GM19397 (cell line): ENCODE data around the gene ARHGEF11.
"Not testable (repeated sequence)": the region's sequence is repeated elsewhere in the genome, so short reads cannot be mapped to it uniquely, and the experiment has no call there.

ENCODE experiments used
- ATAC-seq: cut with Tn5 transposase; IDR thresholded peaks from one replicate; pipeline ENCODE4 v1.9.1; 2021; ENCODE audit warnings: mild to moderate bottlenecking, moderate library complexity; ENCODE audit not compliant: unreplicated experiment

Gene ARHGEF11

DNA sequence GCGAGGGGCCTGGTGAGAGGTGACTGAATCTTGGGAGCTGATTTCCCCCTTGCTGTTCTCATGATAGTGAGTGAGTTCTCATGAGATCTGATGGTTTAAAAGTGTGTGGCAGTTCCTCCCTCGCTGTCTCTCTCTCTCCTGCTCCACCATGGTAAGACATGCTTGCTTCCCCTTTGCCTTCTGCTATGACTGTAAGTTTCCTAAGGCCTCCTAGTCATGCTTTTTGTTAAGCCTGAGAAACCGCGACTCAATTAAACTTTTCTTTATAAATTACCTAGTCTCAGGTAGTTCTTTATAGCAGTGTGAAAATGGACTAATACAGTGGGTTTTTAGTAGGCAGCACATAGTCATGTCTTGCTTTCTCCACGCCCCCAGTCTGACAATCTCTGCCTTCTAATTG is 10.2 kb upstream of the ARHGEF11 start:
- ATAC-seq = not testable (repeated sequence)

DNA sequence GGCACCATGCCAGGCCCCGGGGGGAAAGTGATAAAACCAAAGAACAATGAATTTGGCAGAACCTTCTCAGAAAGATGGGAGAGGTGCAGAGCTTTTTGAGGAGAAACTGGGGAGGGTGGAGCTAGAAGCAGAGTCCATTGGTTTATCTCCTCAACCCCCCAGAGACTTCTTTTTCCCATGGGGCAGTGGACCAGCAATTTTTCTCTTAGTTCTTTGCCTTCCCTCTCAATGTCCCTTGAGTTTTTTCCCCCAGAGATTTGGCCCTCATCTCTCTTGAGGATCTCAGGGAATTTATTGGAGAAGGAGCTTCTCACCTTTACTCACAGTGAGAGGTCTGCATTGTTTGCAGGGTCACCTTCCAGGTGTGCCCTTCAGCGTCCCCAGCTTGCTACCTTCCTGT is 5.3 kb upstream of the ARHGEF11 start:
- ATAC-seq = no peak

DNA sequence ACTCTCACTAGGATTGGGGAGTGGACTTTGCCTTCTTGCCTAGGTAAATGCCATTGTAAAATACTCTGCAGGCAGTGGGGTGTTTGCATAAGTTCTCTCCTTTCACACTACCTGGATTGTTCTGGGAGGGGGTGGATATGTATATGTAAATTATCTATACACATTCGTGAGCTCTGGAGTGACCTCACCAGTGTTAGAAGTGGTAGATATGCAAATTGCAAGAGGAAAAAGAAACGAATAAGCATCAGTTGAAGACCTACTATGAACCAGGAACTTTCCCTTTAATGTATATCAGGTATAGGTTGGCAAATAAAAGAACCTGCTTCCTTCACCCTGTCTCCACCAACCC is 1.5 kb upstream of the ARHGEF11 start:
- ATAC-seq = no peak

DNA sequence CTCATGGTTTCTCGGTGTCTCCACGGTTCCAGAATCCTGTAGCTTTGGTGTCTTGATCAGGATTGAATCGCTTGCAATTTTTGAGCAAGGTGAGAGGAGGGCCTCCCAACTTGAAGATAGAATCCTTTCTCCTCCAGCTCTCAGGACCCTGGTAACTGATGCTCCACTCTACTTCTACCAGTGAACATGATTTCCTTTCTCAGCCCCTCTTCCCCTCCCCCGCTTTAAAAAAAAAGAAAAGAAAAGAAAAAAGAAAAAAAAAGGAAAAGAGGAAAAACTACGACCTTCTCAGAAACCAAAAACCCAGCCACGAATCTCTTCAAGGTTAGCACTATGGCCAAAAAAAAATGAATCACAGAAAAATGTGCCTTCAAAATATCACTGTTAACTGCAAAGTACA is 1.2 kb downstream of the ARHGEF11 start:
- ATAC-seq = no peak

DNA sequence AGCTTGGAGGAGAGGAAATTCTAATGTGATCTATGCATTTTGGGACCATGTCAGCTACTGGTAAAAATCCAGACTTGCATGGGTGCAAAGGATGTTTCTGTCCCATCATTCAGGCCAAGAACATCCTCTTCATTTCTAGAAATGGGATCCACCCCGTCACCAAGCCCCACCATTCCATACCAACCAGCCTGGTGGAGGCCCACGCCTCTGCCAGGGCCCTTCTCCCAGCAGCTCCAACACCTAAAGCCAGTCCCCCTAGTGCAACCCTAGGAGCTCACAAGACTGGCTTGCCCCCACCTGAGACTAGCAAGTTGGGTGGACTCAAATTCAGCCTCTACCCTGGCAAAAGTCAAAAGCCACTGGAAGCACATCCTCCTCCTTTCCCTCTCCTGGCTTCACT is 1.9 kb downstream of the ARHGEF11 start:
- ATAC-seq = no peak

DNA sequence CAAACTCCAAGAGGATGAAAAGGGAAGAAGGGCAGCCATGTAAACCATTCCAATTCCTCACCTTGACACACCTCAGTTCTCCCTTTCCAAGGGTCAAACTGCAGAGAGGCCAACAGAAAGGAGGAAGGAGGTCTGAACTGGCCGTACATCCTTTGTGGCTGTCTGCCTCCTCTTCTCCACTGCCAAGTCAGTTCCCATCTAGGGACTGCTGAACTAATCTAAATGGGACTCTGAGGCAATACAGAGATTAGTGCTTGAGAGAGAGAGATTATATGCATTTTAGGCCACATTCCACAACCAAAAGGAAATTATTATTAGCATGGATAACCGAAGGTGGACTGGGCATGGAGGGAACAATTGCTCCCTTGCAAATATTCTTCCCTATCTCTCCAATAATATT is 2.7 kb downstream of the ARHGEF11 start:
- ATAC-seq = no peak

DNA sequence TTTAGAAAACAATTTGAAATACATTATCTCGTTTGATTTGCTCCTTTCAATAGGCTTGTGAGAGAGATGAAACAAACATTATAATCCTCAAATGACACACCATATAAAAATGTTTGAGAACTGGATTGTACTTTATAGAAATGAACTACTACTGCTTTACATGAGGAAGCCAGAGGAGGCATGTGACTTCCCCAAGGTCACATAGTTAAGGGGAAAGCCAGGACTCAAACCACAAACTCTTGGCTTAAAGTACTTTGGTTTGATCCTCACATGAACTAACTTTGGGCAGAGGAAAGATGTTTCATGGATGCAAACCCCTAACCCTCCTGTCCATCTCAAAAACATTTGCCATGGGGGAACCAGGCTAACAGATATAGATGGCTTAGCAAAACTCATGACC is 4.7 kb downstream of the ARHGEF11 start:
- no peak for ATAC-seq

DNA sequence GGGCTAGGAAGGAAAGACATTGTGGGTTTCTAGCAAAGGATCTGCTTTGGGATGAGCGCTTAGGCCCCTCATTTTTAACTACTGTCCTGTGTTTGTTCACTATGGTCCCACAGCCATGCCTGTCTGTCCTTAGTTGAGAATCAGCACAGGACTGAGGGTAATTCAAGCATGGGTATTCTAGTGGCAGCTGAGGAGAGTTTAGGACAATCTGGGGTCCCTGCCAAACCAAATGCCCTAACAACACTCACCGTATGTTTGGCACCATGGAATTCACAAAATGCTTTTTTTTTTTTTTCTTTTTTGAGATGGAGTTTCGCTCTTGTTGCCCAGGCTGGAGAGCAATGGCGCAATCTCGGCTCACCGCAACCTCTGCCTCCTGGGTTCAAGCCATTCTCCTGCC is 10.4 kb downstream of the ARHGEF11 start:
- no peak for ATAC-seq

DNA sequence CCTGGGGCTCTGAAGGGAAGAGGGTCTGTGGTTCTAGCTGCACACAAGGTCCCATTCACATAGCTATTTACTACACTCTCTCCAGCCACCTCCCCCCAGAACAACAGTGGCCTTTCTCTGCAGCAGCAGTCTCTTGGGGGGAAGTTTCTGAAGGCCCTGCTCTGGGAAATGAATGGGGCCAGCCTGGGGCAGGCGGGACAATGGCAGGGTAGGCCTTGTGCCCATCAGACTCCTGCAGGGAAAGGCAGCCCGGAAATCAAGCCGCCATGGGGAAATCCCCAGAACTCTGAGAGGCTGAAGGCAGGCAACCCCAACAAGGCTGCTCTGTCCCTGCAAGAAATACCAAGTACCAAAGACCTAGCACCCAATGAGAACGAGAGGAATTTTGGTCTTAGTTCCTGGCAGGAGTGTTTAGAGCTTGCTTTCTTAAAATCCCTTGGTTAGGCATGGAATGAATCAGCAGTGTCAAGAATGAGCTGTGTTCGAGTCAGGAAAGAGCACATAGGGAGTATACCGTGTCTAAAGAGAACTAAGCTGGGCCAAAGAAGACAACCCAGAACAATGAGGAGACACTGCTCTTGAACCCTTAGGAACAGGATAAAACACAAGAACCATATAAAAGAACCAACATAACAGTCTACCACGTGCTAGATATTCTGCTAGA is 11.3 kb downstream of the ARHGEF11 start:
- ATAC-seq = no peak

DNA sequence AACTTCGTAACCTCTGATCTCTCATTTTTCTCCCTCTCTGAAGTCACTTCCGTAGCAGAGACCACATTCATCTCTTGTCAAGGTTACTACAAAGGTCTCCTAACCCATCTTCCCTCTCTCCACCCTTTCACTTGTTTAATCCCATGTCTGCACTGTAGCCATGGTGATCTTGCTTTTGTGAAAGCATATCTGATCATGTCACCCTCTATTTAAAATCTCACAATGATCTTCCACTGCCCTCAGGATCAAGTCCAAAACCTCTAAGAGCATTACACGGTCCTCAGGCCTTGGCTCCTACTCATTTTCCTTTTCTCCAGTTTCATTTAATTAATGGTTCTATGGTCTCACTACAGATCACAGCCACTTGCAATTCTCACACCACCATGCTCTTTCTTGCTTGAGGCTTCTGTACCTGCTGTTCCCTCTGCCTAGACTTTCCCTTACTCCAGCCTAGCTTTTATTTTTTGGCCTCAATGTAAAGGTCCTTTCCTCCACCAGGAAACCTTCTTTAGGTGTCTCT is 12.1 kb downstream of the ARHGEF11 start:
- no peak for ATAC-seq

DNA sequence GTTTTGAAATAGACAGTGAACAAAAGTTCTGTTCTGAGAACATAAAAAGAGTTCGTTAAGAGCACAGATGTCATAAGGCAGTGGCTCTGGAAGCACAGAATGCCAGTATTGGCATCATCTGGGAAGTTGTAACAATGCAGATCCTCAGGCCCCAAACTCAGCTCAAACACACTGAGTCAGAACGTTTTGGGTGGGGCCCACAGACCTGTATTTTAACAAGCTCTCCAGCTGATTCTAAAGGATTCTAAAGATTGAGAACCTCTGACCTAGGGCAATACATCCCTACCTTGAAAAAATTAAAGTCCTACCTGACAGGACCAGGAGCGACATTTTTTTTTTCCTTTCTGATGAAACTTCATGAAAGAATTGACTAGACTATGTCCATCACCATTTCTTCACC is 13.2 kb downstream of the ARHGEF11 start:
- no peak for ATAC-seq

DNA sequence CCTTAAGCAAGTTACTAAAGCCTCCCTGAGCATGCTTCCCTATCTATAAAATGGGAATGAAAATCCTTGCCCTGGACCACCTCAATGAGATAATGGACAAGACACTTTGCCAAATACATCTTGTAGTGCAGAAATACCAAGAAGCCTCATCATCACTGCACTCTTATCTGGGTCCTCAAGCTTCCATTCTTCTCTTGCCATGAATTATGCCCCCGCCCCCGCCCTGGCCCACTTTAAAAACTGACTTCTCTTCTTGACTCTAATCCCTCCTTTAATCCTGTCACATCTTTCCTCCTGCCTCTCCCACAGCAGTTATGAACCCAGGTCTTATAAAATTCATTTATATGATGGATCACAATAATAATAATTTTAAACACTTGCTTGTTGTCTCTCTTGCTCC is 14.8 kb downstream of the ARHGEF11 start:
- no peak for ATAC-seq

DNA sequence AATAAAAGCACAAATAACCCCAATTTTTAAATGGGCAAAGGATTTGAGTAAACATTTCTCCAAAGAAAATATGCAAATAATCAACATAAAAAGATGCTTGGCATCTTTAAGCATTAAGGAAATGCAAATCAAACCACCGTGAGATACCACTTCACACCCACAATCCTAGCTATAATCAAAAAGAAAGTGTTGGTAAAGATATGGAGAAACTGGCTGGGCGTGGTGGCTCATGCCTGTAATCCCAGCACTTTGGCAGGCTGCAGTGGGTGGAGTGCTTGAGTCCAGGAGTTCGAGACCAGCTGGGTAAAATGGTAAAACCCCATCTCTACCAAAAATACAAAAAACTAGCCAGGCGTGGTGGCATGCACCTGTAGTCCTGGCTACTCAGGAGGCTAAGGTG is 16.9 kb downstream of the ARHGEF11 start:
- no peak for ATAC-seq

DNA sequence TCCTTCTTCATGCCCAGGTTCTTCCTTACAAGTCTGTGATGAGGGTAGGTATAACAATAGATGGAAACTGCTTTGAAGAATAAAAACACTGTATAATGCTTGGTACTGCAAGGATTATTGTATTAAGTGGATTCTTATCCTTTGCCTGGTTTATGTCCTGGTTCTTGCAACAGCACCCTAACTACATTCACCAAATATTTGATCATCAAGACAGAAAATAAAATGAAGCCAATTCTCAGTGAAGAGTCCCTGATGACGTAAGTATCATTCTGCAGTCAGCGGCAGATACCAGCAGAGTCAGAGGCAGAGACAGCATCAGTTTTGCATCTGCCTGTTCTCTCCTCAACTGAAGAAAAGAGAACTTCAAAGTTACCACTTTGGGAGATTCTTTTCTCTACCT is 19.7 kb downstream of the ARHGEF11 start:
- no peak for ATAC-seq

DNA sequence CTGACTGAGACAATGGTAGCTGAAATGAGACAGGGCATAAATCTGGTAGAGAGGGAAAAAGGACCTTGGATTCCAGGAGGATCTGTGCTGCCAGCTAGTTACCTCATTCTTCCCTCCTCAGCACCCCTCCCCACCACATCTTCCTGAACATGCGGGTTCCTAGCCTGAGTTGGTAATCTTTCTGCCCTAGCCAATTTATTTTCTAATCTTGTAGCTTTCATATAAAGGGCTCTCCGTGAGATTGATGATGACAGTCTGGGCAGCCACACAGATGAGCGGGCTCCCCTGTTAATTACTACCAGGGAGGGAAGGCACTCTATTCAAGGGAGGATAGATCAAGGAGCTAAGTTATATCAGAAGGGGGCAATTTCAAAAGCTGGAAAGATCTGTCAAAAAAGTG is 20.2 kb downstream of the ARHGEF11 start:
- no peak for ATAC-seq

DNA sequence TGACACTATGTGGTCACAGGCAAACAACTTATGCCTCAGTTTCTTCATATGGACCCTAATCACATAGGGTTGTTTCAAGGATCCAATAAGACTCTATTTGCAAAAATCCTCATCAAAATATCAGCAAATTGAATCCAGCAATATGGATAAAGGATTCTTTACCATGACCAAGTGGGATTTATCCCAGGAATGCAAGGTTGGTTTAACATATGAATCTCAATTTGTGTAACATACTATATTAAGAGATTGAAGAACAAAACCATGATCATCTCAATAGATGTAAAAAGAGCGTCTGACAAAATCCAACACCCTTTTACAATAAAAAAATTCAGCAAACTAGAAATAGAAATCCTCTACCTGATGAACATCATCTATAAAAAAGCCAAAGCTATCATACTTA is 23.9 kb downstream of the ARHGEF11 start:
- ATAC-seq = no peak

DNA sequence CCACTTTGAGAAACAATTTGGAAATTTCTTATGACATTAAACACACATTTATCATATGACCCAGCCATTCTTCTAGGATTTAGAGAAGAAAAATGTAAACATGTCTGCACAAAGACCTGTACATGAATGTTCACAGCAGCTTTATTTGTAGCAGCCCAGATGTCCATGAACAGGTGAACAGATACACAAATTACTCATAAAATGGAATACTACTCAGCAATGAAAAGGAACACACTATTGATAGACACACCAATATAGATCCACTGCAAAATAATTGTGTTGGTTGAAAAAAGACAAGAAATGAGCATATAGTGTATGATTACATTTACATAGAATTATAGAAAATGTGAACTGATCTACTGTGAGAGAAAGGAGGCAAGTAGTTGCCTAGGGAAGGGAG is 26.1 kb downstream of the ARHGEF11 start:
- no peak for ATAC-seq

DNA sequence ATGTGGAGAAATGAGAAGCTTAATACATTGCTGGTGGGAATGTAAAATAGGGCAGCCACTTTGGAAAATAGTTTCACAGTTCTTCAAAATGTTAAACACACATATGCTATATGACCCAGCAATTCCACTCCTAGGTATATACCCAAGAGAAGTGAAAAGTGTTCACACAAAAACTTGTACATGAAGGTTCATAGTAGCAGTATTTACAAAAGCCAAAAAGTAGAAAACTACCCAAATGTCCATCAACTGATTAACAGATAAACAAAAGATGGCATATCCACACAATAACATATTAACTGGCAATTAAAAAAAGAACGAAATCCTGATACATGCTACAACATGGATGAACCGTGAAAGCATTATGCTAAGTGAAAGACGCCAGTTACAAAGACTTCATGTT is 33.7 kb downstream of the ARHGEF11 start:
- no peak for ATAC-seq

DNA sequence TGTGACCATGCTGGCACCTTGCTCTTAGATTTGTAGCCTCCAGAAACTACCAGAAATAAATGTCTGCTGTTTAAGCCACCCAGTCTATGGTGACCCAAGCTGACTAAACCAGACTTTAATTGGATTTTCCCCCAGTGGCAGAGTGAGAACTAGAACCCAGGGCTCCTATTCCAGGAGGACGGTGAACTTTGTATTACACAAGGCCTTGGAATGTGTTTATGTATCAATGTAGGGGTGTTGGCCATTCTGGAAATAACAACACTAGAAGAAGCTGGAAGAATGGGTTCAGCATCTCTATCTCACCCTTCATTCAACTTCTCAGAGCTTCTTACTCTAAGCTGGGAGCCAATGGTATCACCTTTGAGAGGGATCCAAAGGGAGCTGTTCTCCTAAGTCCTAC is 37.0 kb downstream of the ARHGEF11 start:
- ATAC-seq = no peak

DNA sequence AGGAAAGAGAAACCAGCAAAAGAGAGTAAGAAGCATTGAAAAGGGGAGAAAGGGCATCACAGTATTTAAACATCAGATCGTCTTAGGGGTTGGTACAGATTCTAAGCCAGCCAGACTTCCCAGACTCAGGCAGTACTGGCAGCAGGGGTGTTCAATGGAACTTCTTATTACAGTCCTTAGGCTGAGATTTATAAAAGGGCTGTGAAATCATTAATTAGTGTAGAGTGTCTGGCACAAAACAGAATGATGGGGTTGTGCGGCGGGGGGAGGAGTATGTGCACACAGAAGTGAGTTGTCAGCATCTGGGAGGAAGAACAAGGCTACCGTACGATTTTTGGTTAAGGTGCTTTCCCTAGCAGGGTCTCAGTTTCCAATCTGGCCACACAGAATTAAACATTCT is 38.2 kb downstream of the ARHGEF11 start:
- ATAC-seq = no peak

DNA sequence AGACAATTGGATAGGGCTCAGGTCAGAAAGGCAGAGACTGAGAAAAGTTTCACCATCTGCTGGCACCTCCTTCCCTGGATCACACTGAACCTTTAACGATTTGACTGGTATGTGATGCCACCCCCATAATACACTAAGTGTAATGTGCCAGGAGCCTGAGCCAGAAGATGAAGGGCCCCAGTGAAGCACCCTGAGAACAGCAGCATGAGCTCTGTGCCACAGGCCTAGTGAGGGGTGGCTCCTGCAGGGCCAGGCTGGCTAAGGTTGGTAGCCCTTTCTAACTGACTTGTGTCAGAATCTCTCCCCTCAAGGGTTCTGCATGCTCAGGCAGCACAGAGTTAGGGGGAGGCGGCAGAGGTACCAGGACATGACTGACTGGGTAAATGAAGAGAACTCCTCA is 38.9 kb downstream of the ARHGEF11 start:
- no peak for ATAC-seq

DNA sequence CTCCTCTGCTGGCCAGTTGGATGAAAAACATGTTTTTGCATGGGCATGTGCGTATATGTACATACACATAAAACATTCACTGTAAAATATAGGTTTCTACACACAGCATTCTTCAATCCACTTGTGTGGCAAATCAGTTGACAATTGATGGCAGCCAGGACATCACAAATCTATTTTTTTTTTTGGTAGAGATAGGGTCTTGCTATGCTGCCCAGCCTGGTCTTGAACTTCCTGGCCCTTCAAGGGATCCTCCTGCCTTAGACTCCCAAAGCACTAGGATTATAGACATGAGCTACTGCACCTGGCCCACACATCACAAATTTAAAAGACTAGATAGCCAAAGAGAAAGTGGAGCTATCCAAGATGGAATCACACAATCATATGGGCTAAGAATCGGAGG is 39.6 kb downstream of the ARHGEF11 start:
- ATAC-seq = no peak

DNA sequence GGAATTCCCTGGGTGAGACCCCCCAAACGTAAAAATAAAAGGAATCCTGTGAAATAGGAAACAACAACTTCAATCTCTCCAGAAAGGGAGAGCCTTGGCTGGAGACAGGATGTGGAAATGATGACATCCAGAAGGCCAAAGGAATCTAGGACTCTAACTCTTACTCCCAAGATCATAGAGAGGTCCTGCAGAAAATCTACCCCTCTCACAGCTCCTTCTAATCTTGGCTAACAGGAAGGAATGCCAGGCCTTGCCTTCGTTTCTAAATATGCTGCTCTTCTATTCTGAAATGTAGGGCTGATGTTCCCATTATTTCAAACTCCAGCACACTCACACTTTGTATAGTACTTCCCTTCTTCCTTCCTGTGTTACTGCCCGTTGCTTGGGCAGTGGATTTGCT is 40.7 kb downstream of the ARHGEF11 start:
- ATAC-seq = no peak
